CD4-positive, alpha-beta T cell (primary cell): Measurements from ENCODE around the gene SCO2. TPM values are rescaled to one million over a fixed set of nuclear protein-coding genes. Genes with fewer than 3 reads are reported as not detected.

ENCODE experiments used
- ATAC-seq: fragments of 200-7000 bp; cut with Tn5 transposase; one replicate; pipeline ENCODE4 v1.10.0; 2022; ENCODE audit warnings: mild to moderate bottlenecking; ENCODE audit not compliant: poor library complexity
- CTCF ChIA-PET: fragments of 350-600 bp; sonication (Branson Sonifier 250); formaldehyde crosslinking; loops from one replicate; lab custom pipeline; 2021; ENCODE audit warnings: antibody characterized with exemption, inconsistent platforms; lab: Charles Lee
- POLR2A ChIA-PET: fragments of 350-600 bp; sonication (Branson Sonifier 250); formaldehyde crosslinking; loops from one replicate; lab custom pipeline; 2021; ENCODE audit warnings: antibody characterized with exemption, inconsistent platforms; lab: Charles Lee
- DNase-seq, 14 experiments: peaks; one replicate each; pipeline ENCODE4 v3.0.0-alpha.2; 2013 to 2020; ENCODE audit warnings: mixed read lengths in 2 of 14
- H3K27ac ChIP-seq, 2 donors: one replicate each; pipeline versions ENCODE4 v1.5.1 to v1.7.0; 2013; ENCODE audit warnings: low read length in 2 of 2, low read depth in 1 of 2, mild to moderate bottlenecking in 1 of 2
- H3K27me3 ChIP-seq, 2 experiments: 1 replicate in 1 of 2; 2 replicates in 1 of 2; pipeline versions ENCODE4 v1.6.1 to v1.7.0; 2013; ENCODE audit warnings: low read length in 2 of 2, control low read depth in 1 of 2, mild to moderate bottlenecking in 1 of 2, moderate library complexity in 1 of 2; ENCODE audit not compliant: insufficient read depth in 2 of 2, control insufficient read depth in 1 of 2
- H3K36me3 ChIP-seq: one replicate; pipeline ENCODE4 v1.6.1; 2013; ENCODE audit warnings: low read length, control low read depth; ENCODE audit not compliant: insufficient read depth
- H3K4me1 ChIP-seq: one replicate; pipeline ENCODE4 v1.6.1; 2013; ENCODE audit warnings: low read length, control low read depth; ENCODE audit not compliant: insufficient read depth
- H3K4me3 ChIP-seq: one replicate; pipeline ENCODE4 v1.5.1; 2013; ENCODE audit warnings: mild to moderate bottlenecking, low read length, moderate library complexity
- H3K9me3 ChIP-seq, 2 experiments: 1 replicate in 1 of 2; 2 replicates in 1 of 2; pipeline versions ENCODE4 v1.6.1 to v1.7.0; 2013; ENCODE audit warnings: low read length in 2 of 2, mild to moderate bottlenecking in 2 of 2, control low read depth in 1 of 2, moderate library complexity in 1 of 2; ENCODE audit not compliant: control insufficient read depth in 1 of 2, insufficient read depth in 1 of 2
- H3K27ac Mint-ChIP-seq: one replicate; pipeline ENCODE4 v1.8.0; 2020; ENCODE audit warnings: mixed read lengths
- H3K27me3 Mint-ChIP-seq: one replicate; pipeline ENCODE4 v1.8.0; 2021; ENCODE audit warnings: mixed read lengths
- H3K36me3 Mint-ChIP-seq: one replicate; pipeline ENCODE4 v1.8.0; 2021; ENCODE audit warnings: low read depth, mixed read lengths
- H3K4me1 Mint-ChIP-seq: one replicate; pipeline ENCODE4 v1.8.0; 2021; ENCODE audit warnings: low read depth, mixed read lengths
- H3K4me3 Mint-ChIP-seq: one replicate; pipeline ENCODE4 v1.8.0; 2020; ENCODE audit warnings: mild to moderate bottlenecking, mixed read lengths
- H3K9me3 Mint-ChIP-seq: one replicate; pipeline ENCODE4 v1.8.0; 2020; ENCODE audit warnings: mixed read lengths
- intact Hi-C, 2 experiments: fragments of 100-400 bp; cut with DNase I in 1 of 2; cut with micrococcal nuclease in 1 of 2; formaldehyde crosslinking; loops; one replicate each; pipeline versions ENCODE4 v1.15.1 to v1.9.0; 2023 to 2025; cut with DNase I, micrococcal nuclease
- polyA plus RNA-seq, 2 donors: library from polyadenylated mRNA; unstranded; fragments of 120-200 nt; gene quantifications; one replicate each; pipeline ENCODE4 v1.2.1, GENCODE V29; 2013
- total RNA-seq, 174 experiments: library from RNA in 2 of 174; stranded (reverse) in 2 of 174; gene quantifications; one replicate each; pipeline ENCODE4 v1.2.3 and lab custom pipeline; 2021 to 2026
- TF ChIP-seq, protein P1 (sequence below): fragments of 200-600 bp; IDR thresholded peaks from one replicate; pipeline ENCODE4 v1.8.0; 2022; ENCODE audit warnings: antibody characterized with exemption, mild to moderate bottlenecking

Gene SCO2, protein sequence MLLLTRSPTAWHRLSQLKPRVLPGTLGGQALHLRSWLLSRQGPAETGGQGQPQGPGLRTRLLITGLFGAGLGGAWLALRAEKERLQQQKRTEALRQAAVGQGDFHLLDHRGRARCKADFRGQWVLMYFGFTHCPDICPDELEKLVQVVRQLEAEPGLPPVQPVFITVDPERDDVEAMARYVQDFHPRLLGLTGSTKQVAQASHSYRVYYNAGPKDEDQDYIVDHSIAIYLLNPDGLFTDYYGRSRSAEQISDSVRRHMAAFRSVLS
- total RNA-seq (1 to 10 TPM in 1 of 2 experiments, under 1 TPM in 1; 0.61 to 5.6 TPM), total RNA-seq (lab: John Stamatoyannopoulos, UW) (3.8 to 40.9 (median 12.4) reads per million in 172 experiments)
- 5.2 TPM for polyA plus RNA-seq (2013, experiment 1 of 2)
- 5.0 TPM for polyA plus RNA-seq (2013, experiment 2 of 2)

DNA sequence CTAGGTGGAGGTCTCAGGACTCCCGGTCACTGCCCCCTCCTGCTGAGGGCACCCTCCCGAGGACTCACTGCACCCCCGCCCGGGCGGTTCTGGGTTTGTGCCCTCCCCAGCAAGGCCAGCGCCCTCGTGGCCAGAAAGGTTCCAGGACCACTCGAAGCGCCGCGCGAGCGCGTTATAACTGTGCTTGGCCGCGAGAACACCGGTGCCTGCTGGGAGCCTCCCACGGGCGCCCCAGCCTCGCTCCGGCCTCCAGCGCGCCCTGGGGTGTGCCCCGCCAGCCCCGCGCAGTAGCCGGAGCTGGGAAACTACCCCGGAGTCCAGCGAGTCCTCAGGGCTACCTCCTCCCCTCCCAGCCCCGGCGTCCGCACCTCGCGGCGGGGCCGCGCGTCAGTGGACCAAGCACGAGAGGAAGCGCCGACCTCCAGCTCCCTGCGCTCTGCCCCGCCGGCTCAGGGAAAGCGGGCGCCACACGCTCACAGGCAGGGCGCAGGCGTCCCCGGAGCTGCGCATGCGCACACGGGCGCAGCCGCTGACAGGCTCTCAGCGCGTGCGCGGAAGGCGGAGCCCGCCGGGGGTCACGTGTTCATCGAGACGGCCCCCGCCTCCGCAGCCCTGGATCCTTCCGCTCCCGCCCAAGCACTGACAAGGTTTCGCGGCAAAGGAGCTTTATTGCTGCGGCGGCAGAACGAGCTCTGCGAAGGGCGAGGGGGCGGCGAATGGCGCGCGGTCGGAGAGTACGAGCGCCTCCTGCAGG lies at the start of gene SCO2:
TSS of gene SCO2 (minus strand) at position 495 of the 754 bp plus-strand sequence. CDS start 1,187 bp downstream, outside the sequence.
- Histone ChIP-seq H3K9me3 (no peaks in the 10 kb centered on the region), H3K27me3 (no peaks in the 10 kb centered on the region), H3K36me3 (peaks cover 34% of the 10 kb centered on the region), H3K4me1 (peaks cover 53% of the 10 kb centered on the region), H3K27ac (peak within 1 kb of the TSS; percentile 81 to 88), H3K4me3 (peak within 1 kb of the TSS; percentile 70)
- intact Hi-C loops: loop anchor here (1.0 to 5.0 kb wide), 7 partner anchors 16 to 97 kb away; partner anchors contain the start of genes NCAPH2 (in 2 of the 2), CHKB (in 1 of the 2) and SYCE3 (in 1 of the 2)
- Mint-ChIP-seq H3K4me1 (peaks cover 28% of the 10 kb centered on the region), H3K27me3 (no peaks in the 10 kb centered on the region), H3K27ac (peak within 1 kb of the TSS; percentile 89), H3K4me3 (peak within 1 kb of the TSS; percentile 91), H3K36me3 (peaks cover 35% of the 10 kb centered on the region), H3K9me3 (no peaks in the 10 kb centered on the region)
- CTCF ChIA-PET: interaction anchor here (0.6 to 5.2 kb wide), 49 partner anchors 8 to 282 kb away, joined by 3 to 70 read pairs (median 5); partner anchors contain the start of genes ADM2, ARSA, CHKB and HDAC10
- POLR2A ChIA-PET: interaction anchor here (0.5 to 6.7 kb wide), 38 partner anchors 8 to 335 kb away, joined by 3 to 258 read pairs (median 6); partner anchors contain the start of genes ARSA, CHKB, CPT1B and HDAC10
- DNase-seq: peak; percentile 95 to 99 (median 98)
- TF ChIP-seq, protein P1, sequence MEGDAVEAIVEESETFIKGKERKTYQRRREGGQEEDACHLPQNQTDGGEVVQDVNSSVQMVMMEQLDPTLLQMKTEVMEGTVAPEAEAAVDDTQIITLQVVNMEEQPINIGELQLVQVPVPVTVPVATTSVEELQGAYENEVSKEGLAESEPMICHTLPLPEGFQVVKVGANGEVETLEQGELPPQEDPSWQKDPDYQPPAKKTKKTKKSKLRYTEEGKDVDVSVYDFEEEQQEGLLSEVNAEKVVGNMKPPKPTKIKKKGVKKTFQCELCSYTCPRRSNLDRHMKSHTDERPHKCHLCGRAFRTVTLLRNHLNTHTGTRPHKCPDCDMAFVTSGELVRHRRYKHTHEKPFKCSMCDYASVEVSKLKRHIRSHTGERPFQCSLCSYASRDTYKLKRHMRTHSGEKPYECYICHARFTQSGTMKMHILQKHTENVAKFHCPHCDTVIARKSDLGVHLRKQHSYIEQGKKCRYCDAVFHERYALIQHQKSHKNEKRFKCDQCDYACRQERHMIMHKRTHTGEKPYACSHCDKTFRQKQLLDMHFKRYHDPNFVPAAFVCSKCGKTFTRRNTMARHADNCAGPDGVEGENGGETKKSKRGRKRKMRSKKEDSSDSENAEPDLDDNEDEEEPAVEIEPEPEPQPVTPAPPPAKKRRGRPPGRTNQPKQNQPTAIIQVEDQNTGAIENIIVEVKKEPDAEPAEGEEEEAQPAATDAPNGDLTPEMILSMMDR: no peak
- ATAC-seq: peak; percentile 72

DNA sequence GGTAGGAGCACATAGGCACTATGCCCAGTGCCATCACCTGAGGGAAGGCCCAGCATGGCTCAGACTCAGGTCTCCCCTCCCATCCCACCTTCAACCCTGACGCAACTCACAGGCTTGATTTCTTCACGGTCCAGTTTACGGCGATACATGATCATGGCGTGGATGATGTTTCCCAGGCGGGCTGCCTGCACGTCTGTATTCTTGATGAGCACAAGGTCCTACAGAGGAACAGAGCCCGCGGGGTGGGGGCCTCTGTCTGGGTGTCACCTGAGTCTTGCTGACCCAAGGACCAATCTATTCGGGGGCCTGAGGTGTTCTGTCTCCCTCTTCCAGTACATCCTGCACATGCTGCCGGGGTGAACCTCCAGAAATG lies 49.0 kb upstream of the SCO2 start:
- H3K4me3 ChIP-seq: no peak overlapping the region
- no peaks in the 10 kb centered on the region for H3K9me3 Mint-ChIP-seq
- CTCF ChIA-PET: interaction anchor here (1.6 kb wide), 1 partner anchor 11 kb away, joined by 3 read pairs; no protein-coding TSS in a partner anchor
- H3K9me3 ChIP-seq: no peaks in the 10 kb centered on the region
- no peak overlapping the region for H3K4me3 Mint-ChIP-seq
- H3K4me1 ChIP-seq: peaks cover 13% of the 10 kb centered on the region
- H3K36me3 Mint-ChIP-seq: peaks cover 40% of the 10 kb centered on the region
- no peaks in the 10 kb centered on the region for H3K4me1 Mint-ChIP-seq
- peaks cover 51% of the 10 kb centered on the region for H3K36me3 ChIP-seq
- intact Hi-C loops: no loop called here
- ATAC-seq (no peak), DNase-seq (no peak)
- TF ChIP-seq, protein P1: no peak
- no peaks in the 10 kb centered on the region for H3K27me3 Mint-ChIP-seq
- POLR2A ChIA-PET: interaction anchor here (1.3 kb wide), 1 partner anchor 66 kb away, joined by 4 read pairs; the partner anchor contains the start of genes LMF2 and NCAPH2
- H3K27ac Mint-ChIP-seq: no peak overlapping the region
- no peak overlapping the region for H3K27ac ChIP-seq
- no peaks in the 10 kb centered on the region for H3K27me3 ChIP-seq
